GM18505 (cell line): ENCODE results near the gene CDKN2D.

Source experiments
- ATAC-seq: cut with Tn5 transposase; IDR thresholded peaks from one replicate; pipeline ENCODE4 v1.9.1; 2021; ENCODE audit not compliant: unreplicated experiment
- POLR2A ChIP-seq: IDR thresholded peaks from 4 replicates; pipeline ENCODE4 v1.6.1; 2011; ENCODE audit warnings: borderline replicate concordance; ENCODE audit not compliant: insufficient read depth, insufficient read length; ENCODE audit errors: extremely low read depth

Gene CDKN2D

DNA sequence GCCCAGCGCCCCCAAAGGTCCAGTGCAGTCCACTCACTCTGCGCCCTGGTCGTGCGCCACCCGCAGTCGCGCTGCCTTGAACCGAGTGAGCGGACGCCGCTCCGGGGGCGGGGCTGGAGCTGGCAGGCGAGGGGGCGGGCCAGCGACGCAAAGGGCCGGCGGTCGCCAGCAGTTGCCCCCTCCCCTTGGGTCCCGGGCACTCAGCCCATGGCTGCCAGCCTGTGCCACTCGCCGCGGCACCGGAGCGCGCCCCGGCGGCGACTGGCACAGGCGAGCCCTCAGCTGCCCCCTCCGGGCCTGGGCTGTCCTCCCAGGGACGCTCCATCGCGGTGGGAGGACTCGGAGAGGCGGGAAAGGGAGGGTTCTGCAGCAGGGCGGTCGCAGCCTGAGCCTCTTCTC is 51.4 kb downstream of the CDKN2D start, which contains the start of gene S1PR5:
Gene S1PR5 (minus strand): TSS at position 87 of the 399 bp plus-strand sequence. CDS start 2,436 bp downstream, outside the sequence.
- no peak for TF ChIP-seq POLR2A
- no peak for ATAC-seq

DNA sequence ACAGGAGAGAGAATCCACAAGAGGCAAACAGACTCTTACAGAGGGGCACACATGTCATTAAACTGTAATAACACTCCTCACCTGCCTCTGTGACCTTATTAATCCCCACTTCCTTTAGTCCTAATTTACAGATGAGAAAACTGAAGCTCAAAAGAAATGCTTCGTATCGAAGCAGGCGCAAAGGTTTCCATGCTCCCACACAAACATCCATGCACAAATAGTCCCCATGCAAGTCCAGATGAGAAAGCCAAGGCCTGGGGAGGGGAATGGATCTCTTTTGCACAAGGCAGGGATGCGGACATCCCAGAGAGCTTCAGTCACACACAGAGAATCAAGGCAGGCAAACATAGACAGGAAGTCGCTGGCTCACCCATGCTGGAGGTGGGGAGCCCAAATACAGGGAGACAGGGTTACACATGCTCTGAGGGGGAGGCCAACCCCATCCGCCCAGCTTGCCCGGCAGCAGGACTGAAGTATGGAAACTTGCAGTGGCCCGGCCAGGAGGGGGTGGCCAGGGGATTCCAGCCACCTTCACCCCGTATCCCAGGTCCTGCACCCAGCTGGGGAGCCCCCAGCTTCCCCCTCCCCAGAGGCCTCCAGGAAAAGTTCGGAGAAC is 52.0 kb downstream of the CDKN2D start:
- ATAC-seq, result no peak
- no peak for TF ChIP-seq POLR2A
